Measurements from ENCODE around the gene SLC16A11. TPM values are rescaled to one million over a fixed set of nuclear protein-coding genes. Genes with fewer than 3 reads are reported as not detected.
"Not testable (repeated sequence)": the region's sequence is repeated elsewhere in the genome, so short reads cannot be mapped to it uniquely, and the experiment has no call there.

SLC16A11 gene
- polyA plus RNA-seq (2011; rRNA removed) = not detected in 2 replicates
- not detected in 2 replicates for polyA plus RNA-seq (2012; cell fraction: cytosol; rRNA removed)
- polyA plus RNA-seq (2012; cell fraction: nucleus; rRNA removed) = 0.08 TPM in 1 of 2 replicates, not detected in the other
- not detected in 3 replicates for polyA plus RNA-seq (2017; fragmentation: RNase III; extraction: RNeasy Plus Mini Kit Qiagen cat#74134 plus additional on column Dnase treatment)
- not detected in 2 replicates for polyA minus RNA-seq (2011; rRNA and poly(A)+ RNA removed)

GRCh38 chr17:7043497-7044198 lies at the start of gene SLC16A11:
Gene SLC16A11, minus strand, starts transcription at chr17:7044092. Its CDS starts 579 bp downstream, at chr17:7043513.
- 48% methylated on average over 53 of the region's 58 CpGs for WGBS (ENCODE audit: missing lambda C conversion rate)

GRCh38 chr17:7091311-7092005 lies 47.6 kb upstream of the SLC16A11 start:
- 89% methylated on average over 27 of the region's 28 CpGs for WGBS (ENCODE audit: missing lambda C conversion rate)
- ATAC-seq; H3K4me2 ChIP-seq; H3K9me3 ChIP-seq; H3K4me3 ChIP-seq; H3K27ac ChIP-seq; DNase-seq (ENCODE audit: low read depth in 1 of 2, low spot score in 1 of 2); FAIRE-seq; POLR2A ChIA-PET: not testable (repeated sequence)
- peaks cover 14% of the 10 kb centered on the region for H3K4me1 ChIP-seq
- CTCF ChIA-PET = interaction anchor here (1.1 kb wide), 1 partner anchor 39 kb away, joined by 5 read pairs; no protein-coding TSS in a partner anchor

More at GRCh38 chr17:7043497-7044198, at the start of gene SLC16A11:
- DNase-seq (ENCODE audit: low read depth in 1 of 2, low spot score in 1 of 2) (no peak), FAIRE-seq (no peak), ATAC-seq (peak; percentile 7 to 50; a peak in 4 of 6 replicates)
- CTCF ChIA-PET = interaction anchor here (0.6 to 34.0 kb wide), 13 partner anchors 7 to 1014 kb away, joined by 3 to 1477 read pairs (median 36); partner anchors contain the start of genes ASGR1, ASGR2 and SLC16A13
- H3K27ac ChIP-seq = peak within 1 kb of the TSS; percentile 5 to 76; a peak in 3 of 6 replicates
- H3K9me3 ChIP-seq = no peaks in the 10 kb centered on the region
- peak within 1 kb of the TSS; percentile 77 for H3K4me2 ChIP-seq
- peaks cover 19% of the 10 kb centered on the region for H3K4me1 ChIP-seq
- H3K4me3 ChIP-seq = peak within 1 kb of the TSS; percentile 23; the same call in 2 of the 3 replicates
- TF ChIP-seq BHLHE40 (IDR thresholded peaks at IDR 0.05; ENCODE audit: low read depth, low read length) (no peak), PHF8 (IDR thresholded peaks at IDR 0.05; ENCODE audit: borderline replicate concordance, low read depth) (no peak), CBX8 (IDR thresholded peaks at IDR 0.05) (no peak), ATOH8 (CRISPR knock-in tag; IDR thresholded peaks at IDR 0.05; ENCODE audit: low read depth) (no peak), GATA3 (IDR thresholded peaks at IDR 0.05; ENCODE audit: borderline replicate concordance) (no peak), ZNF302 (CRISPR knock-in tag; IDR thresholded peaks at IDR 0.05) (no peak), EP300 (IDR thresholded peaks at IDR 0.05) (no peak), JUN (IDR thresholded peaks at IDR 0.05) (no peak), RARB (CRISPR knock-in tag; IDR thresholded peaks at IDR 0.05) (no peak), RNF2 (IDR thresholded peaks at IDR 0.05; ENCODE audit: borderline replicate concordance, low read depth) (no peak), SMC3 (IDR thresholded peaks at IDR 0.05) (no peak), CHD2 (IDR thresholded peaks at IDR 0.05; ENCODE audit: low read length, partially characterized antibody) (no peak)
- POLR2A ChIA-PET = no interaction called here

- H3K4me1 ChIP-seq = peaks cover 14% of the 10 kb centered on the region
- ATAC-seq; H3K4me3 ChIP-seq; H3K9me3 ChIP-seq; H3K4me2 ChIP-seq; POLR2A ChIA-PET; DNase-seq (ENCODE audit: low read depth in 1 of 2, low spot score in 1 of 2); FAIRE-seq: not testable (repeated sequence)
- 84% methylated on average over 6 of the region's 6 CpGs for WGBS (ENCODE audit: missing lambda C conversion rate)
- H3K27ac ChIP-seq = 0 out of 6 replicates have a peak overlapping the region, but pooled peaks of 1 of the 2 experiments have one; percentile 13
- CTCF ChIA-PET = interaction anchor here (1.3 kb wide), 1 partner anchor 47 kb away, joined by 3 read pairs; no protein-coding TSS in a partner anchor
These were observed 45.7 kb upstream of the SLC16A11 start for GRCh38 chr17:7089570-7089969.

GRCh38 chr17:7088442-7088841 lies 44.5 kb upstream of the SLC16A11 start:
- peak in 1 of 2 experiments; percentile 40 for DNase-seq (ENCODE audit: low read depth in 1 of 2, low spot score in 1 of 2)

More at GRCh38 chr17:7088442-7088841, 44.5 kb upstream of the SLC16A11 start:
- H3K9me3 ChIP-seq, FAIRE-seq, H3K4me3 ChIP-seq, POLR2A ChIA-PET: not testable (repeated sequence)
- Histone ChIP-seq H3K27ac (peak overlapping the region; percentile 30 to 68), H3K4me1 (peaks cover 14% of the 10 kb centered on the region), H3K4me2 (peak overlapping the region; percentile 39)
- CTCF ChIA-PET = interaction anchor here (1.2 to 1.4 kb wide), 2 partner anchors 10 to 89 kb away, joined by 4 to 5 read pairs; no protein-coding TSS in a partner anchor
- ATAC-seq = peak in 1 of 2 experiments; percentile 21; a peak in 1 of 6 replicates
- 29% methylated on average over 4 of the region's 4 CpGs for WGBS (ENCODE audit: missing lambda C conversion rate)
- TF ChIP-seq ZNF302 (CRISPR knock-in tag; IDR thresholded peaks at IDR 0.05) = 0 out of 2 replicates have a peak, but pooled peaks have one; percentile 3
